BJ (cell line): ENCODE measurements around the gene PTPRR. TPM values are rescaled to one million over a fixed set of nuclear protein-coding genes. Genes with fewer than 3 reads are reported as not detected.

Experiments
- CTCF ChIA-PET: fragments of 350-600 bp; formaldehyde crosslinking; extraction: SDS; loops from one replicate; lab custom pipeline; 2021; ENCODE audit warnings: antibody characterized with exemption, inconsistent platforms; lab: Yijun Ruan, JAX
- POLR2A ChIA-PET: fragments of 300-600 bp; sonication (Branson Sonifier 250); formaldehyde crosslinking; extraction: SDS; loops from one replicate; lab custom pipeline; 2021; ENCODE audit warnings: antibody characterized with exemption; lab: Charles Lee
- DNase-seq: peaks from one replicate; pipeline ENCODE4 v3.0.0-alpha.2; 2011; ENCODE audit warnings: low read depth
- H3K27me3 ChIP-seq: 2 replicates; pipeline ENCODE4 v1.6.0; 2011; ENCODE audit warnings: low read length; ENCODE audit not compliant: control insufficient read depth, insufficient read depth
- H3K36me3 ChIP-seq: 2 replicates; pipeline ENCODE4 v1.5.1; 2011; ENCODE audit warnings: low read length; ENCODE audit not compliant: control insufficient read depth, insufficient read depth
- H3K4me3 ChIP-seq: 2 replicates; pipeline ENCODE4 v1.5.1; 2011; ENCODE audit warnings: low read depth, mild to moderate bottlenecking, control low read depth, low read length
- CTCF ChIP-seq: IDR thresholded peaks from 2 replicates; pipeline ENCODE4 v1.5.1; 2011; ENCODE audit warnings: low read depth, mild to moderate bottlenecking, control low read depth, inconsistent platforms, low read length, moderate library complexity; ENCODE audit not compliant: insufficient read depth
- polyA plus RNA-seq: library from polyadenylated mRNA; depleted of rRNA; stranded (reverse); fragments of >200 nt; gene quantifications from 2 replicates; pipeline ENCODE4 v1.2.3, GENCODE V29; 2011

PTPRR gene
- polyA plus RNA-seq, 1 experiment, result 0.40 TPM

GRCh38 chr12:70772836-70773235 lies 147.7 kb downstream of the PTPRR start:
- H3K4me3 ChIP-seq, result no peak overlapping the region
- no peaks in the 10 kb centered on the region for H3K36me3 ChIP-seq
- ChIA-PET CTCF (interaction anchor here (0.7 kb wide), 1 partner anchor 15 kb away, joined by 3 read pairs; no protein-coding TSS in a partner anchor), POLR2A (no interaction called here)
- H3K27me3 ChIP-seq, result no peaks in the 10 kb centered on the region
- TF ChIP-seq CTCF, result no peak
- DNase-seq, result no peak

- CTCF ChIA-PET, result no interaction called here
- DNase-seq, result no peak
Measured at GRCh38 chr12:70771581-70771980, 149.0 kb downstream of the PTPRR start.

DNA sequence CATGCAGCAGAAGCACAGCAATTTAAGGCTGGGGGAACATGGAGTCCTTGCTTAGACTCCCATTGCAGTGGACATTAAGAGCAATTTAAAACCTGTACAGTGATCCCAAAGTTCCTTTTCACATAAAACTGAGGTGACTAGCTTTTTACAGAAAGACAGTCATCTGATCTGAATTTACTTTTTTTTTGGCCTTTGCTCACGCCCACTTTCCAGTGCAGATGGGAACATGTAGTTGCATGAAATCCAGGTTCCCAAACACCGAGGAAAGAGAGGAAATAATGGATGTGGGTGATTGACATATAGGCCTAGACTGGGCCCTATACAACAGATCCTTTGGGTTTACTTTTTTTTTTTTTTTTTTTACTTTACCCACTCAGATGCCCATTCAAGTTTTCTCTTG lies 156.9 kb downstream of the PTPRR start:
- CTCF ChIA-PET, result no interaction called here

More at GRCh38 chr12:70771581-70771980, 149.0 kb downstream of the PTPRR start:
- Histone ChIP-seq H3K36me3 (no peaks in the 10 kb centered on the region), H3K4me3 (no peak overlapping the region), H3K27me3 (no peaks in the 10 kb centered on the region)
- no peak for TF ChIP-seq CTCF
- POLR2A ChIA-PET, result no interaction called here

DNA sequence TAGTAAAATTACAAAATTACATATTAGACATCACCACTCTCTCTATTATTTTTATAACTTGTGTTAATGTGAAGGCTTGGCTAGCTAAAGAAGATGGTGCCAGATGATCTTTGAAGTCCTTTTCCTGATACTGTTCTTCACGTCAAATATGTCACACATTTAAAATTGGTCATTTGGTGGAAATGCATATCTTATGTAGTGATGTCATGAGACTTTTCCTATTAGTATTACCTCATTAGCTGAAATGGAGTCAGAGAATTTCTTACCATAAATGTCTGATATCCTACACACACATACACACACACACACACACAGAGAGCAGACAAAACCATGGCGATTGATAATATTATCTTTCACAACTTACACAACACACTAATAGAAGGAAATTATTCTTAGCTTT lies 158.5 kb downstream of the PTPRR start:
- TF ChIP-seq CTCF, result no peak
- no peak for DNase-seq
- Histone ChIP-seq H3K27me3 (no peaks in the 10 kb centered on the region), H3K36me3 (no peaks in the 10 kb centered on the region), H3K4me3 (no peak overlapping the region)
- POLR2A ChIA-PET, result no interaction called here
- CTCF ChIA-PET, result interaction anchor here (1.1 kb wide), 1 partner anchor 631 kb away, joined by 4 read pairs; no protein-coding TSS in a partner anchor

More for the DNA sequence above, 156.9 kb downstream of the PTPRR start:
- no peak for TF ChIP-seq CTCF
- POLR2A ChIA-PET, result no interaction called here
- no peaks in the 10 kb centered on the region for H3K36me3 ChIP-seq
- no peak overlapping the region for H3K4me3 ChIP-seq
- DNase-seq, result no peak
- H3K27me3 ChIP-seq, result no peaks in the 10 kb centered on the region

- no peak overlapping the region for H3K4me3 ChIP-seq
- H3K27me3 ChIP-seq, result no peaks in the 10 kb centered on the region
- ChIA-PET CTCF (interaction anchor here (1.0 to 1.6 kb wide), 2 partner anchors 25 to 29 kb away, joined by 4 to 7 read pairs; no protein-coding TSS in a partner anchor), POLR2A (no interaction called here)
- no peak for DNase-seq
- no peak for TF ChIP-seq CTCF
- no peaks in the 10 kb centered on the region for H3K36me3 ChIP-seq
Measured at GRCh38 chr12:70759161-70759918, 161.2 kb downstream of the PTPRR start.
